Glomerular endothelial cell (primary cell): ENCODE data around the gene SLC38A1. TPM values are rescaled to one million over a fixed set of nuclear protein-coding genes. Genes with fewer than 3 reads are reported as not detected.
"Not testable (repeated sequence)": the region's sequence is repeated elsewhere in the genome, so short reads cannot be mapped to it uniquely, and the experiment has no call there.

Source experiments
- DNase-seq: peaks from one replicate; pipeline ENCODE4 v3.0.0-alpha.2; 2011; ENCODE audit warnings: low read depth, low spot score; ENCODE audit errors: extremely low read depth
- total RNA-seq: library from RNA; depleted of rRNA; stranded (reverse); fragments of >200 nt; gene quantifications from 2 replicates; pipeline ENCODE4 v1.2.3, GENCODE V29; 2015

SLC38A1 gene
- total RNA-seq, 1 donor from 2014 or later = 104 TPM

DNA sequence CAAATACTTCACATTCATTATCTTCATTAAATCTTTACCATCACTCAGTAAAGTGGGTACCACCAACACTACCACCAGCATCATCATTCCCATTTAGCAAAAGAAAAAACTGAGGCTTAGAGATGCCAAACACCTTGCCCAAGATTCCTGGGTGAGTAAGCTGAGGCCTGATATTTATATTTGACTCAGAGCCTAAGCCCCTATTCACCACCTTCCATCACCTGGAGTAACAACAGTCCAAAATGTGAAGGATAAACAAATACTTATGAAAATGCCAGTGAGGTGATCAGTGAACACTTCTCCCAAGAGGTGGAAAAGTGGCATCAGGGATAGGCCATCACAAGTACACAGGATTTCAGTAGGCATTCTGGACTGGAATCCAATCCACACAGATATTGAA, 3.7 kb downstream of the SLC38A1 start:
- DNase-seq = no peak

DNA sequence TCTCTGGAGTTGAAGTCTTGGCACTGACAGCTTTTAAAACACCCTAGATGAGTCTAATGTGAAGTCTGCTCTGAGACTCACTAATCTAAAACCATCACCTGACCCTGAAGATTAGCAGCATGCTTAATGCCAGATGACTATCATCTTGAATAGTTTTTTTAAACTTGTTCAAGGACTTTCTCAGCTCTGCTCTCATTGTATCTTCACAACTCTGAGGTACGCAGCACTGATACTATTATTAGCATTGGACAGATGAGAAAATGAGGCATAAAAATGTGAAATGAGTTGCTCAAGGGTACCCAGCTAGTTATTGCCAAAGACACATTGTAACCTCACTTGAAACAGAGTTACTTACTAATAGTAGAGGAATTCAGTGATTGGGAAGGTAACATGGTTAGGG, 4.8 kb downstream of the SLC38A1 start:
- no peak for DNase-seq

GRCh38 chr12:46263140-46264016, 5.5 kb downstream of the SLC38A1 start:
- DNase-seq = no peak

DNA sequence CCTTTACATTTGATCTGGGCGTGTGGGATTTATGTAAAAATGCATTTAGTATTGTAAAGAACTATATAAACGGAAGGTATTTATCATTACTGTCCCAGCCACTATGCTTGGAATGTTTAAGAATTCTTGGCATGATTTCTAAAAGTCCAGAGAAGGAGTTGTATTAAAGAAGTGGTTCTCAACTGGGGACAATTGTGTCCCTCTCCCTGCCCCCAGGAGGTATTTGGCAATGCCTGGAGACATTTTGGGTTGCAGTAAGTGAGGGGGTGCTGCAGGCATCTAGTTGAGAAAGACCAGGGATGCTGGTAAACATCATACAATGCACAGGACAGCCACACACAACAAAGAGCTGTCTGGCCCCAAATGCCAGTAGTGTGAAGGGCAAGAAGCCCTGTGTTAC, 7.2 kb downstream of the SLC38A1 start:
- no peak for DNase-seq

- DNase-seq = no peak
Measured at GRCh38 chr12:46260913-46261476, 7.8 kb downstream of the SLC38A1 start.

GRCh38 chr12:46260124-46260912, 8.5 kb downstream of the SLC38A1 start:
- no peak for DNase-seq

DNA sequence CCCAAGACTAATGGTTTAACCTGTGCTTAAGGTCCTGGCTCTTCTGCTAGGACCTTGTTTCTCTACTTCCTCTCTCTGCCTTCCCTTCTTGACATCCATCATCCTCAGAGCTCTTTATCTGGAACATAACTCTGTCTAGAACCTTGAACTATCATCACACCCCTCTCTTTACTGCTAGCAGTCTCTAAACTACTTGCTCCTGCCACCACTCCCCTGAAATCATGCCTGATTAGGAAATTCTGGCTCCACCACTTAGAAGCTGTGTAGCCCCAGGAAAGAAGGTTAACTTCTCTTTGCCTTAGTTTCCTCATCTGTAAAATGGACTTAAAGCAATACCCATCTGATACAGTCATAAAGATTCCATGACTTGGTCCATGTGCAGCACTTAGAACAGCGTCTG, 9.1 kb downstream of the SLC38A1 start:
- DNase-seq = no peak

DNA sequence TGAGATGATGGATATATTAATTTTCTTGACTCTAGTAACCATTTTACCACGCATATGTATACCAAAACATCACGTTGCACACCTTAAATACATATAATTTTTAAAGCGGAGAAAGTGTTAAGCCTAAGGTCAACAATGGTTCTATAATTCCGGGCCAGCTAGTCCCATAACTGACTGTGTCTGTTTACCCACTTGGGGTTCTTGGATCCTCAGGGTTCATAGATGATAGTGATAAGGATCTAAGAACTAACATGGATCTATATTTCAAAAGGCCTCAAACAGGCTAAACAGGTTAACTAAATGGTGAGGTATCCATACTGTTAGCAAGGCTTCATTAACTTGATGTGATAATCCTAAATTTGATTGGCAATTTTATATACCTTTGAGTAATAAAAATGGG, 9.8 kb downstream of the SLC38A1 start:
- no peak for DNase-seq

GRCh38 chr12:46258129-46258528, 10.7 kb downstream of the SLC38A1 start:
- no peak for DNase-seq

- no peak for DNase-seq
Measured at GRCh38 chr12:46256942-46257341, 11.9 kb downstream of the SLC38A1 start.

GRCh38 chr12:46253544-46254162, 15.2 kb downstream of the SLC38A1 start:
- DNase-seq = no peak

DNA sequence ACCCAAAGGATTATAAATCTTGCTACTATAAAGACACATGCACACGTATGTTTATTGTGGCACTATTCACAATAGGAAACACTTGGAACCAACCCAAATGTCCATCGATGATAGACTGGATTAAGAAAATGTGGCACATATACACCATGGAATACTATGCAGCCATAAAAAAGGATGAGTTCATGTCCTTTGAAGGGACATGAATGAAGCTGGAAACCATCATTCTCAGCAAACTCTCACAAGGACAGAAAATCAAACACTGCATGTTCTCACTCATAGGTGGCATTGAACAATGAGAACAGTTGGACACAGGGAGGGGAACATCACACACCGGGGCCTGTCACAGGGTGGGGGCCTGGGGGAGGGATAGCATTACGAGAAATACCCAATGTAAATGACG, 16.8 kb downstream of the SLC38A1 start:
- DNase-seq = not testable (repeated sequence)

DNA sequence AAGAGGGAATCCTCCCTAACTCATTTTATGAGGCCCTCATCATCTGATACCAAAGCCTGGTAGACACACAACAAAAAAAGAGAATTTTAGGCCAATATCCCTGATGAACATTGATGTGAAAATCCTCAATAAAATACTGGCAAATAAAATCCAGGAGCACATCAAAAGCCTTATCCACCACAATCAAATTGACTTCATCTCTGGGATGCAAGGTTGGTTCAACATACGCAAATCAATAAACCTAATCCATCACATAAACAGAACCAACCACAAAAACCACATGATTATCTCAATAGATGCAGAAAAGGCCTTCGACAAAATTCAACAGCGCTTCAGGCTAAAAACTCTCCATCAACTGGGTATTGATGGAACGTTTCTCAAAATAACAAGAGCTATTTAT, 18.9 kb downstream of the SLC38A1 start:
- not testable (repeated sequence) for DNase-seq

DNA sequence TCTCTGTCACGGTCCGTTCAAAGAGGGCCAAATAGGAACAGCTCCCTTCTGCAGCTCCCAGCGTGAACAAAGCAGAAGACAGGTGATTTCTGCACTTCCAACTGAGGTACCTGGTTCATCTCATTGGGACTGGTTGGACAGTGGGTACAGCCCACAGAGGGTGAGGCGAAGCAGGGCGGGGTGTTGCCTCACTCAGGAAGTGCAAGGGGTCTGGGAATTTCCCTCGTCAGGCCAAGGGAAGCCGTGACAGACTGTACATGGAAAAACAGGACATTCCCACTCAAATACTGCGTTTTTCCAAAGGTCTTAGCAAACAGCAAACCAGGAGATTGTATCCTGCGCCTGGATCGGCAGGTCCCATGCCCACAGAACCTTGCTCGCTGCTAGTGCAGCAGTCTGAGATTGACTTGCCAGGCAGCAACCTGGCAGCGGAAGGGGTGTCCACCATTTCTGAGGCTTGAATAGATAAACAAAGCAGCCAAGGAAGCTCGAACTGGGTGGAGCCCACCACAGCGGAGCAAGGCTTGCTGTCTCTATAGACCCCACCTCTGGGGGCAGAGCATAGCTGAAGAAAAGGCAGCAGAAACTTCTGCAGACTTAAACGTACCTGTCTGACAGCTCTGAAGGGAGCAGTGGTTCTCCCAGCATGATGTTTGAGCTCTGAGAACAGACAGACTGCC, 22.7 kb downstream of the SLC38A1 start:
- no peak for DNase-seq

DNA sequence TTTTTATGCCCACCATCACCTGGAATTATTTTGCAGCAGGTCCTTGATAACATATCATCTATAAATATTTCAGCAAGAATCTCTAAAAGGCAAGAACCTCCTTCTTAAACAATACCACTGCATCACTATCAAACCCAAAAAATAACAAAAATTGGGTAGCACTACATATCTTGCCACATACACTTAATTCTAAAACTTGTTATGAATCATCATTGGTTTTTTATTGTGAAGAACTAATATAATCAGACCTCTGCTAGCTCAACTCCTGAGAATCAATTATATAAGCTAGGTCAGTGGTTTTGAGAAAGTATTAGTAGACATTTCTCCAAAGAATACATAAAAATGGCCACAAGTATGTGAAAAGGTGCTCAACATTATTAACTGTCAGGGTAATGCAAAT, 23.8 kb downstream of the SLC38A1 start:
- no peak for DNase-seq

GRCh38 chr12:46244273-46244915, 24.4 kb downstream of the SLC38A1 start:
- no peak for DNase-seq

GRCh38 chr12:46242569-46242968, 26.3 kb downstream of the SLC38A1 start:
- DNase-seq = no peak

- DNase-seq = no peak
Measured at GRCh38 chr12:46240436-46240835, 28.4 kb downstream of the SLC38A1 start.

DNA sequence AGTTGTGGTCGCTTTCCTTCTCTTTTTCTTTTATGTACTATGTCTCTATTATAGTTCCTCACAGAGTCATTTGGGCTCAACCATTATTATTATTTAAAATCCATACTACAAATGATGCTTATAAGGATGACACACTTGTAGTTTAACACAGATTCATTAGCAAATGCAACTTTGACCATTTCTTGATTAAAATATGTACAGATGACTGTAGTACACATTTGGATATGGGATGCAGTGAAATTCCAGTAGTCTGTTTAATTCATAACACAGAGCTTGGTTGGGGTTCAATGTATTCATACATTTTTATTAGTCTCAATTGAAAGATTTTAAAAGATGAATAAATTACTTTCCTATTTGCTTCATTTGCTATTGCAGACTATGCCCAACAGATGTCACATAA, 30.0 kb downstream of the SLC38A1 start:
- no peak for DNase-seq

DNA sequence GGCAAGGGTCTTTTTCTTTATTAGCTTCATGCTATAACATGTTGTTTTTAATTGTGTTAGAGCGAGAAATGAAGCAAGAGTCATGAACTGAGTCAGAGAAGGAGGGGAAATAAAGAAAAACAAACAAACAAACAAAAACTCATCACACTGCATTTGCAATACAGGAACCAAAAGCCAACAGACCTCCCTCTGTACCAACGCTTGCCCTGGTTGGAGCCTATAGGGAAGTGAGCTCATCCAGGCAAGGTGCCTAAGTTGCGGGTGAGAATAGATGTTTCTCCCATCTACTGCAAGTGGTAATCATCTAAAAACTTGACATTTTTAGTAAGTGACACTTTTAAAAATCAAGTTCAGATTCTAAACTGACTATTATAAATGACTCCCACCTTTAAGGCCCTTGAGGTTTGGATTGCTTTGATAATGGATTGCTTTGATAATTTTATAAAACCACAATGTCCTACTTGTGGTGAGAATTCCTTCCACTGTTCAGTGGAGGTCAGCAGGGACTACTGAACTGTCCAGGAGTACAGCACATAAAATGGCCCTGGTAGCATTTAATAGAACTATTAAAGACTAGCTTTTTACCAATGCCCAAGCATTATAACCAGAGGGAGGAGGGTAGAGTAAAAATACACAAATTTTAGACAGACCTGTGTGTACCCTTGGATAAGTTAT, 31.3 kb downstream of the SLC38A1 start:
- no peak for DNase-seq
